Lower leg skin (tissue), 3 donors: ENCODE results near the gene KRT78.

ENCODE experiments used
- POLR2A ChIP-seq, 2 donors: fragments of 450-650 bp; IDR thresholded peaks; one replicate each; pipeline ENCODE4 v1.6.1; 2016 to 2017; ENCODE audit warnings: antibody characterized with exemption in 2 of 2, mild to moderate bottlenecking in 1 of 2, moderate library complexity in 1 of 2
- TF ChIP-seq, protein P1 (sequence below), 3 donors: fragments of 450-650 bp; IDR thresholded peaks; one replicate each; pipeline ENCODE4 v1.5.1; 2016; ENCODE audit warnings: antibody characterized with exemption in 3 of 3, mild to moderate bottlenecking in 3 of 3, moderate library complexity in 2 of 3

DNA sequence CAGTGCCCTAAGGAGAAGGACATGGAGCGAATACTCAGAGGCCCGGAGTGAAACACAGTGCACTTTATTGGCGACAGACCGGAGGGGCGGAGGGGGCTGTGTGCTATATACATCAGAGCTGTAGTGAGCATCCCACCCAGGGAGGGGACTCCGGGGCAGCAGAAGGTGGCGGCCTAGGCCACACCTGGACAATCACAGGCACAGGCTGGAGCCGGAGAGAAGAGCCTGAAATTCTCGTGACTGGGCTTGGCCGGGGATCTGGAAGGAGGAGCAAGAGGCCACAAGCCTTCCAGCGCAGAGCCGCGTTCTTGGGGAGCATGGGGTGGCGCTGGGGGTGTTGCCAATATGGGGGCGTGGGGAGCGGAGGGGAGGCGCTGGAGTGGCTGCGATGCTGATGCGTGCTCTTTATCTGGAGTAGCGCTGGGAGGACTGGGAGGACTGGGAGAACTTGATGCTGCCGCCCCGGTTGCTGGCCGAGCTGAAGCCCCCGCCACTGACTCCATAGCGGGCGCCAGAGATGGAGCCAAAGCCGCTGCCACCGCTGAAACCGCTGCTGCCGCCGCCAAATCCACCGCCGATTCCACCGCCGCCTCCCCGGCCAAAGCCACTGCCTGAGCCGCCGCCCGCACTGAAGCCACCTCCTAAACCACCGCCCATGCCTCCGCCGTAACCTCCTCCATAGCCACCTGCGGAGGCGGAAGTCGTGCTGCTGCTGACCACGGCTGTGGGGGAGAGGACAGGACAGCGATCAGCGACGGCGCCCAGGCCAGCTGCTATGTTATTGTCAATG lies 59.0 kb downstream of the KRT78 start:
- TF ChIP-seq, protein P1, sequence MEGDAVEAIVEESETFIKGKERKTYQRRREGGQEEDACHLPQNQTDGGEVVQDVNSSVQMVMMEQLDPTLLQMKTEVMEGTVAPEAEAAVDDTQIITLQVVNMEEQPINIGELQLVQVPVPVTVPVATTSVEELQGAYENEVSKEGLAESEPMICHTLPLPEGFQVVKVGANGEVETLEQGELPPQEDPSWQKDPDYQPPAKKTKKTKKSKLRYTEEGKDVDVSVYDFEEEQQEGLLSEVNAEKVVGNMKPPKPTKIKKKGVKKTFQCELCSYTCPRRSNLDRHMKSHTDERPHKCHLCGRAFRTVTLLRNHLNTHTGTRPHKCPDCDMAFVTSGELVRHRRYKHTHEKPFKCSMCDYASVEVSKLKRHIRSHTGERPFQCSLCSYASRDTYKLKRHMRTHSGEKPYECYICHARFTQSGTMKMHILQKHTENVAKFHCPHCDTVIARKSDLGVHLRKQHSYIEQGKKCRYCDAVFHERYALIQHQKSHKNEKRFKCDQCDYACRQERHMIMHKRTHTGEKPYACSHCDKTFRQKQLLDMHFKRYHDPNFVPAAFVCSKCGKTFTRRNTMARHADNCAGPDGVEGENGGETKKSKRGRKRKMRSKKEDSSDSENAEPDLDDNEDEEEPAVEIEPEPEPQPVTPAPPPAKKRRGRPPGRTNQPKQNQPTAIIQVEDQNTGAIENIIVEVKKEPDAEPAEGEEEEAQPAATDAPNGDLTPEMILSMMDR (IDR thresholded peaks at IDR 0.05): no peak
- no peak for TF ChIP-seq POLR2A (IDR thresholded peaks at IDR 0.05)
